Ovary (tissue), 3 donors: Measurements from ENCODE around the gene FMNL2.

Experiments used
- CTCF ChIP-seq, 3 donors: fragments of 450-650 bp in 2 of 3; fragments of 200-600 bp in 1 of 3; IDR thresholded peaks; one replicate each; pipeline versions ENCODE4 v1.5.1 to v1.8.0; 2016 to 2022; ENCODE audit warnings: antibody characterized with exemption in 3 of 3, mild to moderate bottlenecking in 1 of 3
- EP300 ChIP-seq: sonication (generic); formaldehyde crosslinking; IDR thresholded peaks from one replicate; pipeline ENCODE4 v1.6.1; 2017; ENCODE audit warnings: antibody characterized with exemption
- POLR2A ChIP-seq: fragments of 450-650 bp; IDR thresholded peaks from one replicate; pipeline ENCODE4 v1.6.1; 2017; ENCODE audit warnings: antibody characterized with exemption, mild to moderate bottlenecking, moderate library complexity
- donor health status: DM: no; HTN: no; CAD: no.

- TF ChIP-seq POLR2A, result no peak
- no peak for TF ChIP-seq CTCF (IDR thresholded peaks at IDR 0.05)
- no peak for TF ChIP-seq EP300
Observed at GRCh38 chr2:152496371-152496770, 161.4 kb downstream of the FMNL2 start.
